ENCODE results near the gene ASS1. TPM values are rescaled to one million over a fixed set of nuclear protein-coding genes. Genes with fewer than 3 reads are reported as not detected.
"Not testable (repeated sequence)": the region's sequence is repeated elsewhere in the genome, so short reads cannot be mapped to it uniquely, and the experiment has no call there.

Gene ASS1
- total RNA-seq, 1 donor from 2014 or later, result 1.6 TPM

- intact Hi-C loops (cut with micrococcal nuclease), result no loop called here
- DNase-seq, result no peak
- Mint-ChIP-seq H3K27me3 (peaks cover 28% of the 10 kb centered on the region), H3K4me1 (no peaks in the 10 kb centered on the region), H3K4me3 (no peak overlapping the region), H3K27ac (no peak overlapping the region), H3K36me3 (ENCODE audit: low read depth) (no peaks in the 10 kb centered on the region), H3K9me3 (peaks cover 2% of the 10 kb centered on the region)
- CTCF ChIA-PET, result no interaction called here
- no peak for ATAC-seq (ENCODE audit: low read depth)
- POLR2A ChIA-PET, result no interaction called here
- no peak for TF ChIP-seq CTCF (IDR thresholded peaks at IDR 0.05)
Measured at GRCh38 chr9:130431536-130432303, 13.0 kb upstream of the ASS1 start.

- intact Hi-C loops (cut with micrococcal nuclease), result no loop called here
- Mint-ChIP-seq H3K36me3 (ENCODE audit: low read depth) (no peaks in the 10 kb centered on the region), H3K4me1 (no peaks in the 10 kb centered on the region), H3K4me3 (no peak overlapping the region), H3K9me3 (peaks cover 2% of the 10 kb centered on the region), H3K27ac (no peak overlapping the region), H3K27me3 (peaks cover 30% of the 10 kb centered on the region)
- no peak for DNase-seq
- ChIA-PET POLR2A (no interaction called here), CTCF (no interaction called here)
- no peak for ATAC-seq (ENCODE audit: low read depth)
- no peak for TF ChIP-seq CTCF (IDR thresholded peaks at IDR 0.05)
Measured at GRCh38 chr9:130432362-130432761, 12.4 kb upstream of the ASS1 start.

GRCh38 chr9:130432796-130433167, 12.0 kb upstream of the ASS1 start:
- ATAC-seq (ENCODE audit: low read depth) (no peak), DNase-seq (no peak)
- POLR2A ChIA-PET, result no interaction called here
- peaks cover 30% of the 10 kb centered on the region for H3K27me3 Mint-ChIP-seq
- peak overlapping the region; percentile 24 for H3K4me3 Mint-ChIP-seq
- intact Hi-C loops (cut with micrococcal nuclease), result no loop called here
- CTCF ChIA-PET, result no interaction called here
- H3K36me3 Mint-ChIP-seq (ENCODE audit: low read depth), result no peaks in the 10 kb centered on the region
- H3K27ac Mint-ChIP-seq, result no peak overlapping the region
- no peak for TF ChIP-seq CTCF (IDR thresholded peaks at IDR 0.05)
- H3K4me1 Mint-ChIP-seq, result no peaks in the 10 kb centered on the region
- peaks cover 2% of the 10 kb centered on the region for H3K9me3 Mint-ChIP-seq

GRCh38 chr9:130433168-130433946, 11.4 kb upstream of the ASS1 start:
- H3K4me1 Mint-ChIP-seq, result no peaks in the 10 kb centered on the region
- no peaks in the 10 kb centered on the region for H3K36me3 Mint-ChIP-seq (ENCODE audit: low read depth)
- no peak overlapping the region for H3K27ac Mint-ChIP-seq
- H3K27me3 Mint-ChIP-seq, result peaks cover 30% of the 10 kb centered on the region
- DNase-seq (peak; percentile 30), ATAC-seq (ENCODE audit: low read depth) (peak; percentile 86)
- H3K9me3 Mint-ChIP-seq, result peaks cover 2% of the 10 kb centered on the region
- H3K4me3 Mint-ChIP-seq, result peak overlapping the region; percentile 24
- ChIA-PET POLR2A (no interaction called here), CTCF (no interaction called here)
- intact Hi-C loops (cut with micrococcal nuclease), result no loop called here
- TF ChIP-seq CTCF (IDR thresholded peaks at IDR 0.05), result no peak

- ChIA-PET CTCF (no interaction called here), POLR2A (no interaction called here)
- TF ChIP-seq CTCF (IDR thresholded peaks at IDR 0.05), result no peak
- DNase-seq, result no peak
- Mint-ChIP-seq H3K4me3 (no peak overlapping the region), H3K36me3 (ENCODE audit: low read depth) (no peaks in the 10 kb centered on the region), H3K9me3 (peaks cover 2% of the 10 kb centered on the region), H3K4me1 (no peaks in the 10 kb centered on the region), H3K27ac (no peak overlapping the region), H3K27me3 (peaks cover 30% of the 10 kb centered on the region)
- ATAC-seq (ENCODE audit: low read depth), result no peak
- intact Hi-C loops (cut with micrococcal nuclease), result no loop called here
Measured at GRCh38 chr9:130433947-130434262, 10.9 kb upstream of the ASS1 start.

GRCh38 chr9:130434656-130435055, 10.1 kb upstream of the ASS1 start:
- DNase-seq; intact Hi-C loops (cut with micrococcal nuclease); H3K4me3 Mint-ChIP-seq; H3K36me3 Mint-ChIP-seq (ENCODE audit: low read depth); CTCF ChIA-PET; H3K4me1 Mint-ChIP-seq; ATAC-seq (ENCODE audit: low read depth); H3K27ac Mint-ChIP-seq; H3K9me3 Mint-ChIP-seq; POLR2A ChIA-PET: not testable (repeated sequence)
- peaks cover 28% of the 10 kb centered on the region for H3K27me3 Mint-ChIP-seq
